Stimulated activated CD4-positive, alpha-beta T cell treated with anti-CD3 and anti-CD28 coated beads, Interleukin-2, amount 100 ng/mL, for 48 hours (primary cell): ENCODE measurements around the gene SELENOV.

Source experiments
- DNase-seq, 2 donors: peaks; one replicate each; pipeline ENCODE4 v3.0.0-alpha.2; 2020

SELENOV gene

GRCh38 chr19:39496063-39496462 lies 18.9 kb upstream of the SELENOV start:
- DNase-seq, result no peak

- no peak for DNase-seq
Measured at GRCh38 chr19:39497701-39497995, 17.3 kb upstream of the SELENOV start.

- no peak for DNase-seq
Measured at GRCh38 chr19:39497996-39498797, 16.7 kb upstream of the SELENOV start.

- no peak for DNase-seq
Measured at GRCh38 chr19:39498798-39499642, 15.9 kb upstream of the SELENOV start, which contains the start of gene DLL3. Gene DLL3, plus strand, starts transcription at chr19:39498947. Its CDS starts 28 bp downstream, at chr19:39498975.

- no peak for DNase-seq
Measured at GRCh38 chr19:39499932-39500331, 15.0 kb upstream of the SELENOV start.

GRCh38 chr19:39500543-39500942 lies 14.4 kb upstream of the SELENOV start:
- DNase-seq, result no peak

GRCh38 chr19:39501340-39501739 lies 13.6 kb upstream of the SELENOV start:
- DNase-seq, result no peak

- DNase-seq, result peak; percentile 74 to 88
Measured at GRCh38 chr19:39502640-39503417, 12.1 kb upstream of the SELENOV start.

GRCh38 chr19:39506598-39506943 lies 8.4 kb upstream of the SELENOV start:
- no peak for DNase-seq

- DNase-seq, result peak; percentile 53 to 54
Measured at GRCh38 chr19:39506944-39507714, 7.8 kb upstream of the SELENOV start.

GRCh38 chr19:39507715-39508364 lies 7.1 kb upstream of the SELENOV start:
- DNase-seq, result no peak

GRCh38 chr19:39508629-39509028 lies 6.3 kb upstream of the SELENOV start:
- no peak for DNase-seq

GRCh38 chr19:39509233-39509632 lies 5.7 kb upstream of the SELENOV start:
- DNase-seq, result no peak

GRCh38 chr19:39512988-39513387 lies 2.0 kb upstream of the SELENOV start:
- DNase-seq, result no peak

- no peak for DNase-seq
Measured at GRCh38 chr19:39515551-39516191, 732 bp downstream of the SELENOV start.

- no peak for DNase-seq
Measured at GRCh38 chr19:39516270-39516669, 1.3 kb downstream of the SELENOV start.

GRCh38 chr19:39517432-39517831 lies 2.5 kb downstream of the SELENOV start:
- DNase-seq, result no peak

- no peak for DNase-seq
Measured at GRCh38 chr19:39518458-39518857, 3.5 kb downstream of the SELENOV start.

GRCh38 chr19:39518975-39519374 lies 4.0 kb downstream of the SELENOV start:
- DNase-seq, result no peak

- no peak for DNase-seq
Measured at GRCh38 chr19:39520541-39521484, 5.9 kb downstream of the SELENOV start.
